H54 (cell line): Measurements from ENCODE around the gene BCR.

Experiments
- DNase-seq: peaks from one replicate; pipeline ENCODE4 v3.0.0; 2011; ENCODE audit warnings: low spot score, mixed read lengths; ENCODE audit not compliant: insufficient read length
- FAIRE-seq: peaks from 3 replicates; lab custom pipeline; 2011; peaks lifted over from hg19 to GRCh38; lab: Jason Lieb, UNC
- POLR2A ChIP-seq: IDR thresholded peaks from 2 replicates; pipeline ENCODE4 v1.6.1; 2011; ENCODE audit warnings: low read depth, mild to moderate bottlenecking, low read length

Gene BCR

GRCh38 chr22:23157560-23158515 lies 22.5 kb upstream of the BCR start:
- FAIRE-seq (no peak), DNase-seq (no peak)
- TF ChIP-seq POLR2A: no peak

DNA sequence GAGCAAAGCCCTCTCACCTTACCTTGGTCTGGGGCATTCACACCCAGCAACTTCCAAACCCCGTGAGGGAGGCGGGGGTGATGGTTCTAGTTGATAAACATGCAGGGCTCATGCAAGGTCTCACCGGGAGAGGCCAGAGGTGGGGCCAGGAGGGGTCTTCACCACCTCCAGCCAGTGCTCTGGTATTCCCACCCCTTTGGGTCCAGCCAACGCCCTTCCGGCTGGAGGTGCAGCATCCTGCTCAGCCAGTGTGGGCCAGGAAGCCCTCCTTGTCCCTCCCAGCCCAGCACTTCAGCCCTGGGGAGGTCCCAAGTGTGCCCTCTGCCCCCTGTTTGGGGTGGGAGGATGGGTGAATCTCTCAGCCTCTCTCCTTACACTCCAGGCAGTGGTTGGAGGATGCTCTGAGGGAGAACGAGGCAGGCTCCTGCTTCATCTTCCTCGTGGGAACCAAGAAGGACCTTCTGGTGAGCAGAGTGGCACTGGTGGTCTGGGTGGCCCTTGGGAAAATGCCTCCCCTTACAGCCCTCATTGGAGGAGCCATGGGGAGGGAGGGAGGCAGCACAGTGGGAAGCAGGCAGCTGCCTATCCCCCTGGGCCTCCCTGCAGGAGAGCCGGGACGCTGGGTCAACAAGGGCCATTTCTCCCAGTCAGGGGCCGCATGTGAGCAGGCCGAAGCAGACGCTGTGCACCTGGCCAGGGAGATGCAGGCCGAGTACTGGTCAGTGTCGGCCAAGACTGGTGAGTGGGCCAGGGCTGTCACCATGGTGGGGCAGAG lies 21.6 kb upstream of the BCR start:
- TF ChIP-seq POLR2A: no peak
- no peak for FAIRE-seq
- no peak for DNase-seq

DNA sequence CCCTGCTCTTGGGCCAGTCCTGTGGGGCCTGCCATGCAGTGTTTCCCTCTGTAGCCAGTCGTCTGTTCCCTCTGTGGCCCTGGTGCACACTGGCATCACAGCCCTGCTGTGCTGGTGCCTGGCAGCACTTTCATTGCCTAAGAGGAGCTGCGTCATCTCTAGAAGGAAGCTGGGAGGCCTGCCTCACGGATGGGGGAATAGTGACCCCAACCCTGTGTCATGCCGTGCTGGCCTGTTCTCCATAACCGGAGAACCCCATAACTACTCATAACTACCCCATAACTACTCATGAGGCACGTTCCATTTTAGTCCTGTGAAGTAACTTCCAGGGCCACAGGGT lies 21.0 kb upstream of the BCR start:
- TF ChIP-seq POLR2A: no peak
- DNase-seq: no peak
- FAIRE-seq: no peak

DNA sequence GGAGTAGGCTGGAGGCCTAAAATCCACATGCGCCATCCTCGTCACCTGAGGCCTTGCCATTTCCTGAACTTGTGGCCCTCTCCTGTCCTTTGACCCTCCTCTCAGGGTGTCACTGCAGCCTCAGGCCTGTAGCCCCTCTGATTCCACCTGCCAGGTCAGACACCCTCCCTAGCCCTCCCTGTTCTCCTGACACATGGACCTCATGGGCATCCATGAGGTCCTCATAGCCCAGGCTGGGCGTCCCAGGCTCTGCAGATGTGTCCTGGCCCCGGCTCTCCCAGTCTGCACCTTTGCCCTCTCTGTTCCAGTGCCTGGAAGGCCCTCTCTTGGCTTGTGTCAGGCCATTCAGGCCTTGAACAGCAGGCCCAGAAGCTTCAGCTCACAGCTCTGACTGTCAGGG lies 19.3 kb upstream of the BCR start:
- TF ChIP-seq POLR2A: no peak
- no peak for FAIRE-seq
- no peak for DNase-seq

DNA sequence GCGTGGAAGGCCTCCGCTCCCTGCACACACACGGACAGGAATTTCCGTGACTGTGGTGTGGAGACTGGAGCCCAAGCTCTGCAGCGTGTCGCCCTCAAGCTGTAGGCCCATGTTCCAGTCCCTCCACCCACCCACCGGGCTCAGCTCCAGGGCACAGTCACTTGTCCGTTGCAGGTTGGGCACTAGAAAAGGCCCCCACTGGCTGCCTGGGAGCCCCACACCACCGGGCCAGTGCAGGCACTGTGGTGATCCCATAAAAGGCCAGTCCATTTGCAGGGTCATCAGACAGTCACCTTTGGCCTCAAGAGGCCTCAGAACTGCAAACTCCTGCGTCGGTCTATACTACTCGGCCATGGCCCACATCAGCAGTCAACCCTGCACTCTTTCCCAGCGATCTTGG lies 18.7 kb upstream of the BCR start:
- no peak for TF ChIP-seq POLR2A
- DNase-seq (no peak), FAIRE-seq (no peak)

DNA sequence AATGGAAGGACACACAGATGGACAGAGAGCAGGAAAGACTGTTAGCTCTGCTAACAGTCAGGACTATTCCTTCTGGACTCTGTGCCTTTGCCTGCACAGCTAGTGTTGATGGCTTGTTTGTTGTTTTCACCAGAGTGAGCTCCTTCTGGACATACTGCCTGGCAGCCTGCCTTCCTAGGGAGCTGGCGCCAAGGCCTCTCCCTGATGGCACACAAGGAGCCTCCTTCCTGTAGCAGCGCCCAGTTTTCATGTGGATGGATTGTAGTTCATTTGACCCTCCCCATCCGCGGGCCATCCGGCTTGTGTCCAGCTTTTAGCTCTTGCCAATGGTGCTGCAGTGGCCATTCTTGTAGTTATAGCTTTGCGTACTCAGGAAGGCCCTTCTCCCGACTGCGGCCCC lies 16.6 kb upstream of the BCR start:
- TF ChIP-seq POLR2A: no peak
- FAIRE-seq (no peak), DNase-seq (no peak)

- DNase-seq (no peak), FAIRE-seq (no peak)
- no peak for TF ChIP-seq POLR2A
These were observed 16.2 kb upstream of the BCR start for GRCh38 chr22:23164091-23164490.

- DNase-seq (no peak), FAIRE-seq (no peak)
- no peak for TF ChIP-seq POLR2A
These were observed 14.1 kb upstream of the BCR start for GRCh38 chr22:23166042-23166831.

DNA sequence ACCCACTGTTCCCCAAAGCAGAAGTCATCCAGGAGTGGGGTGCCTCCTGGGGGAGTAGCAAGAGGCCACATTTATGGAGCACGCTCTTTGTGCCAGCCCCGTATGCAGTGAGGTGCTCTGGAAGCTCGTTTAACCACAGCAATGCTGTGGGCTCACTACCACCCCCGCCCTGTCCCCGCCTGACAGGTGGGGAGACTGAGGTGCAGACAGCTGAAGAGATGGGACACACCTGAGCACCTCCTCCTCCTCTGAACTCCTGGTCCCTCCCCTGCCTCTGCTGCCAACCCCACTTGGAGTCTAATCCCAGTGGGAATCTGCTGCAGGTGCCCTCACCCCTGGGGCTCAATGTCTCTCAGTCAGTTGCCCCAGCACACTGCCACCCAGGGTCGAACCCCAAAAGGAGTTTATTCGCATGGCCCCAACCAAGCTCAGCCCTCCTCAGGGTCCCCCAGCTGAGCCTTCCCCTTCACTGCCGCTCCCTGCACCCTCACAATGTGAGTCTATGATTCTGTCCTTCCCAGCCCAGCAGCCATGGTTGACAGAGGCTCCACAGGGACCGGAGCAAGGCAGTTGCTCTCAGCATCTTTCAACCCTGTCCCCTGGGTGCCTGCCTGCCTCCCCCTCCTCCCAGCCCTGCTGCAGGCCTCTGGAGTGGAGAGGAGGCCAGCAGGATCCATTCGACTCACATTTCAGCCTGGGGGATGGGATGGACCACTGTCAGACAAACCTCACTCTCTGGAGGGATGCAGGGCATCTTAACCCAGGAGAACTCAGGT lies 13.3 kb upstream of the BCR start:
- no peak for FAIRE-seq
- TF ChIP-seq POLR2A: no peak
- no peak for DNase-seq

- DNase-seq: no peak
- FAIRE-seq: no peak
- no peak for TF ChIP-seq POLR2A
These were observed 11.8 kb upstream of the BCR start for GRCh38 chr22:23168391-23169042.

GRCh38 chr22:23169043-23169406 lies 11.3 kb upstream of the BCR start:
- FAIRE-seq (no peak), DNase-seq (no peak)
- TF ChIP-seq POLR2A: no peak

- FAIRE-seq: no peak
- no peak for DNase-seq
- TF ChIP-seq POLR2A: no peak
These were observed 4.3 kb upstream of the BCR start for GRCh38 chr22:23175817-23176644.
